ENCODE results near the gene PRPF18.

Gene PRPF18

DNA sequence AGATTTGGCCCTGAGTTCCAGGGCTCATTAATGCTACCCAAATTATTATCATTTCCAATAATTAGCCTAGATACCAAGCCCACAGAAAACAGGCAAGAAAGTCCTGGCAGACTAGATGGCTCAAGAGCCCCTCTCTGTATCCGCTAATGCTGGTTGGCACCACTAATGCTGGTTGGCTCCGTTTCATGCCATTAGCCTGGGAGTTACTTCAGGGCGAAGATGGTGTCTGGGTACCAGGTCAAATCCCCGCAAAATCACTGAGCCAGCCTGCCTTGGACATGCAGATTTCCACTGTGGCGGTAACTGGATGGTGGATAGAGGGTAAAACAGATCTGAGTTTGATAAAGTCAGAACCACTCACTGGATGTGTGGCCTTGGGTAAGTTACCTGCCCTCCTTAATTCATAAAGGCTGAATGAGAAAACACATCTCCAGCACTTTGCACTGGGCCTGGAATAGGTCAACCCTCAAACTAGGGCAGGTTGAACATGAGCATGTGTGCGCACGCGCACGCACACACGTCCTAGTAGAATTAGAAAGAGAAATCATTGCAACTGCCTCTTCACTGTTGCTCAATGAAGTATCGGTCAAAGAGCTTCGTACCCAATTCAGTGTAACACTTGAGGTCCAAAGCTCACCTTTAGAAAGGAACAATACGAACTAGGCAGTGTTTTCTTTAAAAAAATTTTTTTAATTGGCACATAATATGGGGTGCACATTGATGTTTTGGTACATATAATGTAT lies 91.5 kb downstream of the PRPF18 start:
- ChIA-PET POLR2A (no interaction called here), CTCF (no interaction called here)
- no peak for DNase-seq (ENCODE audit: extremely low spot score)
- TF ChIP-seq ELF4 (IDR thresholded peaks at IDR 0.05) (no peak), SUZ12 (IDR thresholded peaks at IDR 0.05) (no peak), BHLHE40 (IDR thresholded peaks at IDR 0.05; ENCODE audit: borderline replicate concordance) (no peak), FOXA1 (IDR thresholded peaks at IDR 0.05) (no peak), SP1 (IDR thresholded peaks at IDR 0.05) (no peak), LEF1 (IDR thresholded peaks at IDR 0.05; ENCODE audit: borderline replicate concordance) (no peak), NFRKB (IDR thresholded peaks at IDR 0.05) (no peak), TARDBP (IDR thresholded peaks at IDR 0.05) (no peak), L3MBTL2 (conservative IDR thresholded peaks at IDR 0.05) (no peak), ARNT (IDR thresholded peaks at IDR 0.05) (no peak), FOXM1 (IDR thresholded peaks at IDR 0.05; ENCODE audit: borderline replicate concordance) (no peak), FOXK2 (IDR thresholded peaks at IDR 0.05) (no peak), HDGF (IDR thresholded peaks at IDR 0.05; ENCODE audit: borderline replicate concordance) (no peak)
